HepG2 (cell line): ENCODE results near the gene TRIP4. TPM values are rescaled to one million over a fixed set of nuclear protein-coding genes. Genes with fewer than 3 reads are reported as not detected.

Source experiments
- E2F5 ChIP-seq: sonication (generic); formaldehyde crosslinking; conservative IDR thresholded peaks from 2 replicates; pipeline ENCODE4 v1.4.0; 2020; ENCODE audit warnings: missing genetic modification reagents
- FOXJ3 ChIP-seq: sonication (generic); formaldehyde crosslinking; IDR thresholded peaks from 2 replicates; pipeline ENCODE4 v1.4.0; 2020; ENCODE audit warnings: missing genetic modification reagents, mild to moderate bottlenecking, borderline replicate concordance
- HOXA9 ChIP-seq: sonication (generic); formaldehyde crosslinking; IDR thresholded peaks from 2 replicates; pipeline ENCODE4 v1.8.1; 2022; ENCODE audit warnings: missing genetic modification reagents, mild to moderate bottlenecking, moderate library complexity, borderline replicate concordance
- MAX ChIP-seq: IDR thresholded peaks from 2 replicates; pipeline ENCODE4 v1.6.1; 2012; ENCODE audit warnings: inconsistent platforms
- MLXIP ChIP-seq: sonication (generic); formaldehyde crosslinking; IDR thresholded peaks from 2 replicates; pipeline ENCODE4 v1.9.0; 2021; ENCODE audit warnings: missing genetic modification reagents, borderline replicate concordance
- PBX2 ChIP-seq: IDR thresholded peaks from 2 replicates; pipeline ENCODE4 v1.6.1; 2016; ENCODE audit warnings: control low read depth
- SMYD3 ChIP-seq: sonication (generic); formaldehyde crosslinking; IDR thresholded peaks from 2 replicates; pipeline ENCODE4 v1.8.1; 2023; ENCODE audit warnings: mild to moderate bottlenecking, missing genetic modification reagents
- STAT5B ChIP-seq: sonication (generic); formaldehyde crosslinking; IDR thresholded peaks from 2 replicates; pipeline ENCODE4 v1.4.0; 2020; ENCODE audit warnings: missing genetic modification reagents
- SUZ12 ChIP-seq: fragments of 150-350 bp; IDR thresholded peaks from 2 replicates; pipeline ENCODE4 v1.6.1; 2014; ENCODE audit warnings: low read depth, low read length
- ZC3H13 ChIP-seq: sonication (generic); formaldehyde crosslinking; IDR thresholded peaks from 2 replicates; pipeline ENCODE4 v1.8.1; 2023; ENCODE audit warnings: mild to moderate bottlenecking, missing genetic modification reagents, moderate library complexity
- ZNF30 ChIP-seq: sonication (generic); formaldehyde crosslinking; IDR thresholded peaks from 2 replicates; pipeline ENCODE4 v1.5.0; 2020; ENCODE audit warnings: mild to moderate bottlenecking, missing genetic modification reagents
- ZNF543 ChIP-seq: sonication (generic); formaldehyde crosslinking; IDR thresholded peaks from 2 replicates; pipeline ENCODE4 v1.4.0; 2020; ENCODE audit warnings: mild to moderate bottlenecking, missing genetic modification reagents
- ZNF563 ChIP-seq: sonication (generic); formaldehyde crosslinking; IDR thresholded peaks from 2 replicates; pipeline ENCODE4 v1.8.0; 2022; ENCODE audit warnings: mild to moderate bottlenecking, moderate library complexity, missing genetic modification reagents
- polyA plus RNA-seq, 8 experiments: library from polyadenylated mRNA; depleted of rRNA in 3 of 8; stranded (reverse) in 7 of 8; unstranded in 1 of 8; fragments of >200 nt; fragmentation: Illumina TruSeq in 4 of 8; extraction: Trizol in 4 of 8; gene quantifications; 2 replicates each; pipeline versions ENCODE4 v1.2.1 to v1.2.3, GENCODE V29; 2011 to 2016; ENCODE audit warnings: low read depth in 4 of 8, missing spikeins in 1 of 8, mixed read lengths in 1 of 8; ENCODE audit not compliant: insufficient read depth in 1 of 8
- total RNA-seq, 5 experiments: library from RNA; depleted of rRNA; stranded (reverse); fragments of >200 nt; fragmentation: Illumina TruSeq; extraction: Trizol; gene quantifications; 2 replicates each; pipeline ENCODE4 v1.2.3, GENCODE V29; 2016; ENCODE audit warnings: low read depth in 1 of 5

Gene TRIP4
- total and polyA plus RNA-seq, 2 of the 13 experiments (the other 11 are each of a cell fraction or from before 2014, with no cell fraction given), result 7.1 to 11.8 TPM

- TF ChIP-seq SUZ12 (no peak), E2F5 (no peak), STAT5B (CRISPR knock-in tag) (no peak), HOXA9 (no peak), ZNF563 (CRISPR knock-in tag) (no peak), ZNF543 (CRISPR knock-in tag) (no peak), MAX (no peak), ZC3H13 (CRISPR knock-in tag) (no peak), PBX2 (CRISPR knock-in tag) (no peak), SMYD3 (CRISPR knock-in tag) (no peak), MLXIP (CRISPR knock-in tag) (no peak), ZNF30 (CRISPR knock-in tag) (no peak), FOXJ3 (CRISPR knock-in tag) (no peak)
Measured at GRCh38 chr15:64444836-64445235, 57.2 kb downstream of the TRIP4 start (continued).
